Upper lobe of left lung (tissue), 4 donors: ENCODE measurements around the gene TENM4.

Experiments used
- CTCF ChIP-seq, 6 experiments: fragments of 450-650 bp in 4 of 6; fragments of 200-600 bp in 2 of 6; sonication (generic) in 2 of 6; IDR thresholded peaks; one replicate each; pipeline ENCODE4 v1.5.1; 2016 to 2019; ENCODE audit warnings: antibody characterized with exemption in 6 of 6
- EP300 ChIP-seq, 4 donors: sonication (generic); formaldehyde crosslinking; IDR thresholded peaks; one replicate each; pipeline ENCODE4 v1.5.1; 2017; ENCODE audit warnings: antibody characterized with exemption in 4 of 4, control low read depth in 2 of 4

DNA sequence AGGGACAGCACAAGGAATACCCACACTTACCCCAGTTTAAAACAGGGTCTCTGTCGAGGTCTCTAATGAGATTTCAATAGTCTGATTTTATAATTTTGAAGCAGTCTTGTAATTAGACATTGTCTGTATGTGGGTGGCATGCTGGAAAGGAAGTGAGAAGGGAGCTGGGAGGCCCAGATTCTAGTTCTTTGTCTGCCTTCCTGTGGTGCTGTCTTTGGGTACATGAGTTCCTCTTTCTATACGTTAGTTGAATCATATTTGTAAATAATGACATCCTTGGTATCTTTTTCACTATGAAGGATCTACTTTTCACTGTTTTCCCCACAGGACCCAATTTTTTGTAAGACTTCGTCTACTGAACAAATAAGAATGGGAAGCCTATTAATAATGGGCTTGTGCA is 42.0 kb upstream of the TENM4 start:
- TF ChIP-seq CTCF (IDR thresholded peaks at IDR 0.05) (no peak), EP300 (IDR thresholded peaks at IDR 0.05) (no peak)
